HPDE6-E6E7 (cell line): Measurements from ENCODE around the gene WBP1.
A peak's percentile ranks its signal among the peaks of the same experiment; 100 is the strongest.
"Not testable (repeated sequence)": the region's sequence is repeated elsewhere in the genome, so short reads cannot be mapped to it uniquely, and the experiment has no call there.

Source experiments
- DNase-seq: peaks from one replicate; pipeline ENCODE4 v3.0.0; 2011; ENCODE audit warnings: missing footprints; ENCODE audit errors: extremely low spot score

The WBP1 gene

DNA sequence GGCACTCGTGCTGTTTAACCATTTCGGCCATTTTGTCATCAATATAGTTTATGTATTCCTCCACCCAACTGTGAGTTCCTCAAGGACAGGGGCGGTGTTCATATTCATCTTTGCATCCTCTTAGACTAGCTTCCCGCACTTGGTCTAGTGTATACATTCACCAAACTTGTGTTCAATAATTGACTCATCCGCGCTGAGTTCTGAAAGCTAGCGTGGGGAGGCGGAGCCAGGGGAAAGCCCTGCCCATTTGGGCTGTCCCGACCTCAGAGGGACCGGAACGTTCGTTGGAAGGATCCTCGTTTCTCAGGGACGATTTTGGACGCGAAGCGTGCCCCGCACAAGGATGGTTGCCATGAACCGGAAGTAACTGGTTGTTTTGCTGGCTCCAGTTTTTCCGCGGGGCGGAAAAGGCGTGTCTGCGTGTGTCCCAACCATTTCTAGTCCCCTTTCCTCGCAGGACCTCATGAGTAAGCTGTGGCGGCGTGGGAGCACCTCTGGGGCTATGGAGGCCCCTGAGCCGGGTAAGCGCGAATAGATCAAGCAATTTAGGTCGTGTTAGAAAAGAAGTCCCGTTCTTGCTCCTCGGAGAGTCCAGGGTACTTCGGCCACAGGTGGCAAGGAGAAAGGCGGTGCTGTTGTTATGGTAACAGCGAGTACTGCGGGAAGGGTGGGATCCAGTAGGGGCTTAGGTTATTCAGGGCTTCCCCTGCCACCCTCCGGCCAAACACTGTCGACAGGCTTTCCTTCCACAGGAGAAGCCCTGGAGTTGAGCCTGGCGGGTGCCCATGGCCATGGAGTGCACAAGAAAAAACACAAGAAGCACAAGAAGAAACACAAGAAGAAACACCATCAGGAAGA is 3.4 kb upstream of the WBP1 start, which contains the start of gene INO80B:
INO80B (plus strand) TSS at position 434 of the 858 bp plus-strand sequence; CDS start at position 464, 30 bp downstream.
- peak; percentile 86 for DNase-seq

GRCh38 chr2:74457129-74457548 is 1.1 kb upstream of the WBP1 start:
- DNase-seq: no peak

GRCh38 chr2:74457549-74458131 is 598 bp upstream of the WBP1 start:
- no peak for DNase-seq

DNA sequence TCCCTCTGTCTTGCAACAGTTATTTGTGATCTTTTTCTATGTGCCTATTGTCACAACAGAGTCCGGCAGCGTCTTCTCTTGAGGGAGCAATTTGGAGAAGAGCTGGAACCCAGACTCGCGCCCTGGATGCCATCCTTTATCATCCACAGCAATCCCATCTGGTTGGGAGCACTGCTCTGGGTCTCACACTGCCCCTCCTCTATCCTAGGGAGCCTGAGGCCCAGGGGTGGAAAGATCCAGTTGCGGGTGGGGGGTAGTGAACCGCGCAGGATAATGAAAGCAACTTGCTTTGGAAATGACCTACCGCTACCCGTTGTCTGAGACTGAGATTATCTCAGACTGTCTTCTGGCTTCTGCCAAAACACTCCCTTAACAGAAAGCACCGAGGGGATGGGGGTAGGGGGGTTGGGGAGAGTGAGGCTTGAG is 713 bp downstream of the WBP1 start:
- no peak for DNase-seq

- not testable (repeated sequence) for DNase-seq
These were observed 1.4 kb downstream of the WBP1 start for GRCh38 chr2:74459503-74460118.

DNA sequence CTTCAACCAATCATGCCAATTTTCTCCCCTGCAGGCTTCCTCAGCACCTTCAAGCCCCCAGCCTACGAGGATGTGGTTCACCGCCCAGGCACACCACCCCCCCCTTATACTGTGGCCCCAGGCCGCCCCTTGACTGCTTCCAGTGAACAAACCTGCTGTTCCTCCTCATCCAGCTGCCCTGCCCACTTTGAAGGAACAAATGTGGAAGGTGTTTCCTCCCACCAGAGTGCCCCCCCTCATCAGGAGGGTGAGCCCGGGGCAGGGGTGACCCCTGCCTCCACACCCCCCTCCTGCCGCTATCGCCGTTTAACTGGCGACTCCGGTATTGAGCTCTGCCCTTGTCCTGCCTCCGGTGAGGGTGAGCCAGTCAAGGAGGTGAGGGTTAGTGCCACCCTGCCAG is 1.9 kb downstream of the WBP1 start:
- not testable (repeated sequence) for DNase-seq

GRCh38 chr2:74461187-74462053 is 3.2 kb downstream of the WBP1 start:
- no peak for DNase-seq

DNA sequence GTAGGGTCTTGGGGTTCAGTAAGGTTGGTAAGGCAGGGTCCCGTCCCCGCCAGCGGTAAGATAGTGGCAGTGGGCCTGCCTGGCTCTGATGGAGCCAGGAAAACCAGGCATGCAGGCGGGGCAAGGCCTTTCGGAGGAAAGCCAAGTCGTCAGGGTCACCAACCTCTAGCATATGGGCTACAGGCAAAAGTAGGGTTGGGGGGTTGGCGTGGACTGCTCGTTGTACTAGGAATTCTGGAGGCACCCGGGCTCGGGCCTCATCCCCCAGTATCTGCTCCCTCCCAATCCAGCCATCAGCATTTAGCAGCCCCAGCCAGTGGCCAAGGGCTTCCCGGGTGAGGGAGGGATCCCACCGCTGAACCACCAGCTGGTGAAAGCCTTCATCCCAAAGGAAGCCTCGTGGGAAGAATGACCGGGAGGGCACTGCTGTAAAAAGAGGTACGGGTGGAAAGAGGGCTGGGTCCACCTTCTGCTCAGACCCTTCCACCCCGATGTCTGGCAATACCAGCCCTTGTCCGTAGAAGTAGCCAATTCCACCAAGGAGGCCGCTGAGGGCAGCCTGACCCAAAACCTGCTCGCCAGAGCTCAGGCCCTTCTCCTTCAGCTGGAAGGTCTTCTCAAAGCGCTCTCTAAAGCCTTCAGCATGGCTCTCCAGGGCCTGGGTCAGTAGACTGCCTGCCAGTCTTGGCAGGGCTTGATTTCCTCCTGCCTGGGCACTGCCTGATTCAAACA is 4.0 kb downstream of the WBP1 start:
- no peak for DNase-seq

- DNase-seq: no peak
These were observed 4.5 kb downstream of the WBP1 start for GRCh38 chr2:74462786-74463105.

DNA sequence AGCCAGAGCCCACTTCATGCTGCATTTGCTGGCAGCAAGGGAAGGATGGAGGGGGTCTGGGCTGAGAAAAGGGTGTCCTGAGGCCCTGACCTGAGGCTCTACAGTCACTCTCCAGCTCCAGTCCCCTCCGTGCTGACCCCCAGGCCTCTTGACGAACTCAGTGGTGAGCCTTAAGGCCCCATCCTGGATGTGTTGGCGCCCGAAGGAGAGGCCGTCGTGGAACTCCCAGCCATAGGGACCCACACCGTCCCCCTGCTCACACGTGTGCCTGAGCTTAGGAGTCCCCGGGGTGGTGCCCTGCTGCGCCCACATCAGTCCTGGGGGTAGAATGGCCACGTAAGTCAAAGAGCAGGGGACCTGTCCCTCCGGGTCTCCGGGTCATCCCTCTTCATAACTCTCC is 6.2 kb downstream of the WBP1 start:
- no peak for DNase-seq

DNA sequence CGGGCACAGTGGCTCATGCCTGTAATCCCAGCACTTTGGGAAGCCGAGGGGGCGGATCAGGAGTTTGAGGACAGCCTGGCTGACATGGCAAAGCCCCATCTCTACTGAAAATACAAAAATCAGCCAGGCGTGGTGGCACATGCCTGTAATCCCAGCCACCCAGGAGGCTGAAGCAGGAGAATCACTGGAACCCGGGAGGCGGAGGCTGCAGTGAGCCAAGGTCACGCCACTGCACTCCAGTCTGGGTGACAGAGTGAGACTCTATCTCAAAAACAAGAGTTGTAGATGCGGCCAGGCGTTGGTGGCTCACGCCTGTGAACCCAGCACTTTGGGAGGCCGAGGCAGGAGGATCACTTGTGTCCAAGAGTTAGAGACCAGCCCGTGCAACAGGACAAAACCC is 12.5 kb downstream of the WBP1 start:
- not testable (repeated sequence) for DNase-seq

DNA sequence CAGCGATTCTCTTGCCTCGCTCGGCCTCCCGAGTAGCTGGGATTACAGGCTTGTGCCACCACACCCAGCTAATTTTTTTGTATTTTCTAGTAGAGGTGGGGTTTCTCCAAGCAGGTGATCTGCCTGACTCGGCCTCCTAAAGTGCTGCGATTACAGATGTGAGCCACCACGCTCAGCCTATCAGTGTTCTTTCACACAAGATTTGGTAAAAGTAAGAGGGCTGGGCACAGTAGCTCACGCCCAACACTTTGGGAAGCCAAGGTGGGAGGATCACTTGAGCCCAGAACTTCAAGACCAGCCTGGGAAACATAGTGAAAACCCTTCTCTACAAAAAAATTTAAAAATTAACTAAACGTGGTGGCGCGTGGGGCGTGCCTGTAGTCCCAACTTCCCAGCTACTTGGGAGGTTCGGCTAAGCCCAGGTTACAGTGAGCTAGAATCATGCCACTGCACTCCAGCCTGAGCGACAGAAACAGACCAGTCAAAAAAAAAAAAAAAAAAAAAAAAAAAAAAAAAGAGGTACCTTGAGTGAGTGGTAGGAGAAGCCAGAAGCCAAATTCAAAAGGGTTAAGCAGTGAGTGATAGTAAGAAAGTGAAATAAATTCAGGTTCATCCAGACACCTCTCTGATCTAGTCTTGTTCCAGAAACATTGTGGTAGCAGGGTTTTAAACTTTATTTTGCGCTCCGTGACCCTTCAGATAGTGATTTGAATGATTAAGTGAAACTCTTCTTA is 13.3 kb downstream of the WBP1 start:
- DNase-seq: no peak

- DNase-seq: no peak
These were observed 14.1 kb downstream of the WBP1 start, which contains the start of gene MRPL53 for GRCh38 chr2:74472086-74472944. MRPL53 (minus strand) TSS chr2:74472680; CDS start chr2:74472660, 20 bp downstream.

- DNase-seq: no peak
These were observed 14.7 kb downstream of the WBP1 start for GRCh38 chr2:74472945-74473258.

DNA sequence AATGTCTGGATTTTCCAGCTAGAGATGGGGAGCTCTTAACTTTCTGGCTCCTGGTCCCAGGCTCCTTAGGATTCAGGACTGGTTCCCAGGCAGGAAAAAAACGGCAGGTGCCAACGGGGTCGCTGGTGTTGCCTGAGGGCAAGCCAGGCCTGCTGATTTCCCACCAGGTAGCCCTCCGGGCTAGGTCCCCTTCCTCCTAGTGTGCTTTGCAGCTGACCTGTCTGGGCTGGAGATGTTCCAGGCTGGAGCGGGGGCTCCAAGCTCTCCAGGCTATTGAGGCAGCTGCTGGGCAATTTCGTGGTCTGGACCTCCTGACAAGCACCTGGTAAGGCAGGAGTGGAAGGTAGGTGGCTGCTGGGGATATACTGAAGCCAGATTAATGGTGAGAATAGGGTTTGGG is 16.2 kb downstream of the WBP1 start:
- DNase-seq: no peak

- no peak for DNase-seq
These were observed 16.7 kb downstream of the WBP1 start for GRCh38 chr2:74474899-74475298.

GRCh38 chr2:74481431-74481830 is 23.2 kb downstream of the WBP1 start:
- no peak for DNase-seq

DNA sequence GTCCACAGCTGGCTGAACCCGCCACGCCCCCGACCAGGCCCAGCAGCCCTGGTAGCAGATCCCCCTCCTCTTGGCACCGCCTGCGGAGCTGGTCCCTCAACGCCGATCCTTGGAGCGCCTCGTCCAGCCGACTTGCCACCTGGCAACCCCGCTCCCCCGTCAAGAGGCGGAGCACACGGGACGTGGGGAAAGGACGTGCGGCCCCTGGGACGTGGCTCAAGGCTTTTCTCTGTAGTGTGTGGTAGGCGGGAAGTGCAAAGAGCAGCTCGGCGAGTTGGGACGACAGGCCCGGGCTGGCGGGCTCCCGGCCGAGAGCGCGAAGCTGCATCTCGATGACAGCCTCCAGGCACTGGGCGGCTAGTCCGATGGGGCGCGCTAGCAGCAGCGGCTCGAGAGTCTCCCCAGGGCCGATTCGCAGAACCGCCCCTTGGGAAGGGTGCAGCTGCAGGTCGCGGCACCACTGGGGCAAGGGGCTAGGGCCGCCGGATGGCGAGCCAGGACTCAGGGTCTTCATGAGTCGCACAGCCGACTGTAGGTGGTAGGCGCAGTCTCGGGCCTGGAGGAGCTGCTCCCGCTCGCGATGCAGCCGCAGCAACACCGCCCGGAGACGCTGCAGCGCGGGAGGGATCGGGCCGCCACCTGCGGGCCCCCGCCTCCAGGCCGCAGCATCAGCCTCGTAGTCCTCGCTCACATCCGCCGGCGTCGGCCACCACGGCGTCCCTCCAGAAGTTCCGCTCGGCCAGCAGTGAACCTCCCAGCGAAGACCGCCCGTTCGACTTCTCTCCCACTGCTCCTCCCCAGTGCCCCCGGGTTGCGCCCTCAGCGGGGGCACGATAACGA is 23.9 kb downstream of the WBP1 start:
- no peak for DNase-seq
